Vagina (tissue), 2 donors: ENCODE data around the gene MRPS21. TPM values are rescaled to one million over a fixed set of nuclear protein-coding genes. Genes with fewer than 3 reads are reported as not detected.
A peak's percentile ranks its signal among the peaks of the same experiment; 100 is the strongest.

Experiments
- DNase-seq, 2 donors: peaks; one replicate each; pipeline ENCODE4 v3.0.0-alpha.2; 2017; ENCODE audit errors: extremely low spot score in 2 of 2
- H3K27ac ChIP-seq: fragments of 200-600 bp; sonication (generic); one replicate; pipeline ENCODE4 v1.5.1; 2019
- H3K27me3 ChIP-seq: fragments of 200-600 bp; sonication (generic); one replicate; pipeline ENCODE4 v1.5.1; 2019
- H3K36me3 ChIP-seq, 2 donors: fragments of 200-600 bp; sonication (generic); one replicate each; pipeline ENCODE4 v1.5.1; 2017 to 2019
- H3K4me1 ChIP-seq: fragments of 200-600 bp; sonication (generic); one replicate; pipeline ENCODE4 v1.5.1; 2019
- H3K4me3 ChIP-seq, 2 donors: fragments of 200-600 bp; sonication (generic); 1 replicate in 1 of 2; 2 replicates in 1 of 2; pipeline ENCODE4 v1.5.1; 2016 to 2019
- H3K9me3 ChIP-seq: fragments of 200-600 bp; sonication (generic); one replicate; pipeline ENCODE4 v1.5.1; 2019
- POLR2A ChIP-seq, 2 donors: fragments of 450-650 bp; IDR thresholded peaks; one replicate each; pipeline ENCODE4 v1.6.1; 2017; ENCODE audit warnings: antibody characterized with exemption in 2 of 2, mild to moderate bottlenecking in 2 of 2, moderate library complexity in 2 of 2
- POLR2AphosphoS5 ChIP-seq, 2 donors: sonication (generic); formaldehyde crosslinking; IDR thresholded peaks; one replicate each; pipeline ENCODE4 v1.9.0; 2017; ENCODE audit warnings: antibody characterized with exemption in 2 of 2, mild to moderate bottlenecking in 2 of 2, low read depth in 1 of 2; ENCODE audit not compliant: insufficient read depth in 1 of 2
- intact Hi-C: fragments of 100-400 bp; cut with DNase I; formaldehyde crosslinking; loops from one replicate; pipeline ENCODE4 v1.15.1; 2023
- total RNA-seq: library from RNA; depleted of rRNA; stranded (reverse); fragments of >200 nt; gene quantifications from one replicate; pipeline ENCODE4 v1.2.3, GENCODE V29; 2016
- TF ChIP-seq, protein P1 (sequence below), 3 experiments: fragments of 450-650 bp in 2 of 3; fragments of 200-600 bp in 1 of 3; sonication (generic) in 1 of 3; IDR thresholded peaks; one replicate each; pipeline ENCODE4 v1.5.1; 2017 to 2019; ENCODE audit warnings: antibody characterized with exemption in 3 of 3, mild to moderate bottlenecking in 2 of 3, moderate library complexity in 2 of 3

The MRPS21 gene
- total RNA-seq, 1 donor from 2014 or later = 34.6 TPM

GRCh38 chr1:150268705-150269403, 24.8 kb upstream of the MRPS21 start, which contains the start of gene APH1A:
Gene APH1A, minus strand, starts transcription at chr1:150269016. Its CDS starts 206 bp downstream, at chr1:150268810.
- intact Hi-C loops = no loop called here
- H3K4me3 ChIP-seq = peak within 1 kb of the TSS; percentile 93 to 100
- H3K27me3 ChIP-seq = no peaks in the 10 kb centered on the region
- peak; percentile 92 to 98 for TF ChIP-seq POLR2AphosphoS5 (IDR thresholded peaks at IDR 0.05; ENCODE audit: insufficient read depth in 1 of 2, low read depth in 1 of 2)
- TF ChIP-seq, protein P1, sequence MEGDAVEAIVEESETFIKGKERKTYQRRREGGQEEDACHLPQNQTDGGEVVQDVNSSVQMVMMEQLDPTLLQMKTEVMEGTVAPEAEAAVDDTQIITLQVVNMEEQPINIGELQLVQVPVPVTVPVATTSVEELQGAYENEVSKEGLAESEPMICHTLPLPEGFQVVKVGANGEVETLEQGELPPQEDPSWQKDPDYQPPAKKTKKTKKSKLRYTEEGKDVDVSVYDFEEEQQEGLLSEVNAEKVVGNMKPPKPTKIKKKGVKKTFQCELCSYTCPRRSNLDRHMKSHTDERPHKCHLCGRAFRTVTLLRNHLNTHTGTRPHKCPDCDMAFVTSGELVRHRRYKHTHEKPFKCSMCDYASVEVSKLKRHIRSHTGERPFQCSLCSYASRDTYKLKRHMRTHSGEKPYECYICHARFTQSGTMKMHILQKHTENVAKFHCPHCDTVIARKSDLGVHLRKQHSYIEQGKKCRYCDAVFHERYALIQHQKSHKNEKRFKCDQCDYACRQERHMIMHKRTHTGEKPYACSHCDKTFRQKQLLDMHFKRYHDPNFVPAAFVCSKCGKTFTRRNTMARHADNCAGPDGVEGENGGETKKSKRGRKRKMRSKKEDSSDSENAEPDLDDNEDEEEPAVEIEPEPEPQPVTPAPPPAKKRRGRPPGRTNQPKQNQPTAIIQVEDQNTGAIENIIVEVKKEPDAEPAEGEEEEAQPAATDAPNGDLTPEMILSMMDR (IDR thresholded peaks at IDR 0.05) = no peak
- TF ChIP-seq POLR2A (IDR thresholded peaks at IDR 0.05) = peak in 1 of 2 donors; percentile 22
- no peaks in the 10 kb centered on the region for H3K9me3 ChIP-seq
- H3K27ac ChIP-seq = peak within 1 kb of the TSS; percentile 96
- peak in 1 of 2 donors; percentile 98 for DNase-seq
- H3K36me3 ChIP-seq = peaks cover 0 to 29% of the 10 kb centered on the region in 2 donors
- H3K4me1 ChIP-seq = peaks cover 33% of the 10 kb centered on the region

- DNase-seq = no peak
- peaks cover 0 to 26% of the 10 kb centered on the region in 2 donors for H3K36me3 ChIP-seq
- intact Hi-C loops = no loop called here
- H3K4me3 ChIP-seq = peak overlapping the region; percentile 93 to 100
- H3K27me3 ChIP-seq = no peaks in the 10 kb centered on the region
- no peaks in the 10 kb centered on the region for H3K9me3 ChIP-seq
- peaks cover 33% of the 10 kb centered on the region for H3K4me1 ChIP-seq
- TF ChIP-seq POLR2A (IDR thresholded peaks at IDR 0.05) (no peak), POLR2AphosphoS5 (IDR thresholded peaks at IDR 0.05; ENCODE audit: insufficient read depth in 1 of 2, low read depth in 1 of 2) (no peak)
- TF ChIP-seq, protein P1 (IDR thresholded peaks at IDR 0.05) = no peak
- peak overlapping the region; percentile 96 for H3K27ac ChIP-seq
These were observed 24.2 kb upstream of the MRPS21 start for GRCh38 chr1:150269451-150269850.

- H3K36me3 ChIP-seq = peaks cover 0 to 6% of the 10 kb centered on the region in 2 donors
- no peak for DNase-seq
- no peak overlapping the region for H3K27ac ChIP-seq
- H3K4me1 ChIP-seq = peaks cover 33% of the 10 kb centered on the region
- TF ChIP-seq POLR2AphosphoS5 (IDR thresholded peaks at IDR 0.05; ENCODE audit: insufficient read depth in 1 of 2, low read depth in 1 of 2) = no peak
- TF ChIP-seq, protein P1 (IDR thresholded peaks at IDR 0.05) = no peak
- TF ChIP-seq POLR2A (IDR thresholded peaks at IDR 0.05) = no peak
- intact Hi-C loops = no loop called here
- no peaks in the 10 kb centered on the region for H3K9me3 ChIP-seq
- H3K4me3 ChIP-seq = no peak overlapping the region
- no peaks in the 10 kb centered on the region for H3K27me3 ChIP-seq
These were observed 22.2 kb upstream of the MRPS21 start for GRCh38 chr1:150271291-150271959.

- H3K27me3 ChIP-seq = no peaks in the 10 kb centered on the region
- peak overlapping the region; percentile 24 to 39 for H3K4me3 ChIP-seq
- H3K27ac ChIP-seq = peak overlapping the region; percentile 47
- H3K4me1 ChIP-seq = peaks cover 17% of the 10 kb centered on the region
- H3K36me3 ChIP-seq = no peaks in the 10 kb centered on the region
- DNase-seq = no peak
- intact Hi-C loops = no loop called here
- TF ChIP-seq POLR2A (IDR thresholded peaks at IDR 0.05) = no peak
- TF ChIP-seq, protein P1 (IDR thresholded peaks at IDR 0.05) = no peak
- no peak for TF ChIP-seq POLR2AphosphoS5 (IDR thresholded peaks at IDR 0.05; ENCODE audit: insufficient read depth in 1 of 2, low read depth in 1 of 2)
- no peaks in the 10 kb centered on the region for H3K9me3 ChIP-seq
These were observed 20.4 kb upstream of the MRPS21 start for GRCh38 chr1:150273311-150273710.
